DOHH2 (cell line): ENCODE data around the gene IGSF6.
"Not testable (repeated sequence)": the region's sequence is repeated elsewhere in the genome, so short reads cannot be mapped to it uniquely, and the experiment has no call there.

ENCODE experiments used
- H3F3A ChIP-seq: fragments of 200-600 bp; sonication (generic), shearing (Covaris generic); 2 replicates; pipeline ENCODE4 v1.6.0; 2016; ENCODE audit warnings: antibody characterized with exemption, mild to moderate bottlenecking; ENCODE audit not compliant: control insufficient read depth, insufficient read depth
- H3K27ac ChIP-seq: fragments of 200-600 bp; sonication (generic); 2 replicates; pipeline ENCODE4 v1.5.1; 2014; ENCODE audit warnings: low read depth, mild to moderate bottlenecking, low read length, moderate library complexity
- H3K27me3 ChIP-seq: fragments of 200-600 bp; sonication (generic); 2 replicates; pipeline ENCODE4 v1.6.1; 2014; ENCODE audit warnings: mild to moderate bottlenecking, low read length, mixed read lengths; ENCODE audit not compliant: control insufficient read depth
- H3K36me3 ChIP-seq: fragments of 200-600 bp; sonication (generic); 2 replicates; pipeline ENCODE4 v1.6.1; 2014; ENCODE audit warnings: mild to moderate bottlenecking, low read length, moderate library complexity, mixed read lengths; ENCODE audit not compliant: control insufficient read depth
- H3K4me1 ChIP-seq: fragments of 200-600 bp; sonication (generic); 2 replicates; pipeline ENCODE4 v1.6.1; 2014; ENCODE audit warnings: mild to moderate bottlenecking, low read length, mixed read lengths; ENCODE audit not compliant: control insufficient read depth
- H3K4me2 ChIP-seq: fragments of 200-600 bp; sonication (generic); 2 replicates; pipeline ENCODE4 v1.6.0; 2014; ENCODE audit warnings: mild to moderate bottlenecking, low read length, moderate library complexity
- H3K4me3 ChIP-seq: fragments of 200-600 bp; sonication (generic); 2 replicates; pipeline ENCODE4 v1.5.1; 2014; ENCODE audit warnings: mild to moderate bottlenecking, low read length, mixed read lengths
- H3K79me2 ChIP-seq: fragments of 200-600 bp; sonication (generic); 2 replicates; pipeline ENCODE4 v1.6.1; 2014; ENCODE audit warnings: mild to moderate bottlenecking, low read length, mixed read lengths; ENCODE audit not compliant: control insufficient read depth
- H3K9me2 ChIP-seq: fragments of 200-600 bp; sonication (generic); replicated peaks from 2 replicates; pipeline ENCODE4 v1.6.1; 2014; ENCODE audit warnings: mild to moderate bottlenecking, low read length, mixed read lengths; ENCODE audit not compliant: control insufficient read depth
- H3K9me3 ChIP-seq: fragments of 200-600 bp; sonication (generic); 2 replicates; pipeline ENCODE4 v1.6.1; 2014; ENCODE audit warnings: antibody characterized with exemption, low read length, mixed read lengths; ENCODE audit not compliant: control insufficient read depth, insufficient read depth
- H4K20me1 ChIP-seq: fragments of 200-600 bp; sonication (generic); 2 replicates; pipeline ENCODE4 v1.6.0; 2014; ENCODE audit warnings: low read depth, mild to moderate bottlenecking, antibody characterized with exemption, low read length, moderate library complexity; ENCODE audit not compliant: control insufficient read depth, insufficient read depth
- CTCF ChIP-seq: fragments of 200-600 bp; sonication (generic); IDR thresholded peaks from one replicate; pipeline ENCODE4 v1.5.1; 2014; ENCODE audit warnings: antibody characterized with exemption, mild to moderate bottlenecking, low read depth, low read length; ENCODE audit not compliant: poor library complexity, severe bottlenecking
- EZH2phosphoT487 ChIP-seq: fragments of 200-600 bp; sonication (generic); IDR thresholded peaks from 2 replicates; pipeline ENCODE4 v1.6.1; 2017; ENCODE audit warnings: borderline replicate concordance, mild to moderate bottlenecking, antibody characterized with exemption, low read length, moderate library complexity, mixed read lengths

The IGSF6 gene

GRCh38 chr16:21653571-21653970 lies 1.2 kb upstream of the IGSF6 start:
- Histone ChIP-seq H3K79me2 (peaks cover 14% of the 10 kb centered on the region), H4K20me1 (peaks cover 8% of the 10 kb centered on the region; the same call in 1 of the 2 replicates), H3K36me3 (peaks cover 21% of the 10 kb centered on the region), H3K27me3 (no peaks in the 10 kb centered on the region), H3K9me2 (no peaks in the 10 kb centered on the region), H3K4me3 (no peak overlapping the region), H3K27ac (no peak overlapping the region), H3K4me1 (peaks cover 83% of the 10 kb centered on the region), H3F3A (peaks cover 24% of the 10 kb centered on the region), H3K4me2 (no peak overlapping the region), H3K9me3 (no peaks in the 10 kb centered on the region)
- TF ChIP-seq EZH2phosphoT487 (no peak), CTCF (no peak)

- Histone ChIP-seq H3K4me2 (no peak overlapping the region), H3K27me3 (no peaks in the 10 kb centered on the region), H3K27ac (no peak overlapping the region), H3K79me2 (peaks cover 34% of the 10 kb centered on the region), H3K36me3 (peaks cover 32% of the 10 kb centered on the region), H3K9me3 (no peaks in the 10 kb centered on the region), H3K4me3 (no peak overlapping the region), H3F3A (peaks cover 27% of the 10 kb centered on the region), H4K20me1 (no peaks in the 10 kb centered on the region; the same call in 1 of the 2 replicates), H3K9me2 (no peaks in the 10 kb centered on the region), H3K4me1 (peaks cover 83% of the 10 kb centered on the region)
- no peak for TF ChIP-seq CTCF
- TF ChIP-seq EZH2phosphoT487: no peak
These were observed 893 bp downstream of the IGSF6 start for GRCh38 chr16:21651515-21651914.

- no peak overlapping the region for H3K4me2 ChIP-seq
- H3K4me3 ChIP-seq: no peak overlapping the region
- no peaks in the 10 kb centered on the region for H3K27me3 ChIP-seq
- peaks cover 27% of the 10 kb centered on the region for H3F3A ChIP-seq
- no peaks in the 10 kb centered on the region for H3K9me3 ChIP-seq
- H3K36me3 ChIP-seq: peaks cover 26% of the 10 kb centered on the region
- peaks cover 83% of the 10 kb centered on the region for H3K4me1 ChIP-seq
- no peak overlapping the region for H3K27ac ChIP-seq
- TF ChIP-seq EZH2phosphoT487 (no peak), CTCF (no peak)
- H3K79me2 ChIP-seq: peaks cover 39% of the 10 kb centered on the region
- no peaks in the 10 kb centered on the region for H3K9me2 ChIP-seq
- H4K20me1 ChIP-seq: no peaks in the 10 kb centered on the region
These were observed 1.9 kb downstream of the IGSF6 start for GRCh38 chr16:21650521-21650920.

- peaks cover 81% of the 10 kb centered on the region for H3K4me1 ChIP-seq
- H3K4me2 ChIP-seq, H3K27ac ChIP-seq, H3K9me2 ChIP-seq, H3K9me3 ChIP-seq, H3K4me3 ChIP-seq, H4K20me1 ChIP-seq, H3K27me3 ChIP-seq: not testable (repeated sequence)
- H3F3A ChIP-seq: peaks cover 30% of the 10 kb centered on the region
- H3K79me2 ChIP-seq: peaks cover 39% of the 10 kb centered on the region
- peaks cover 20% of the 10 kb centered on the region for H3K36me3 ChIP-seq
These were observed 2.5 kb downstream of the IGSF6 start for GRCh38 chr16:21649826-21650406.
